ENCODE data around the gene SPIC.

The SPIC gene

DNA sequence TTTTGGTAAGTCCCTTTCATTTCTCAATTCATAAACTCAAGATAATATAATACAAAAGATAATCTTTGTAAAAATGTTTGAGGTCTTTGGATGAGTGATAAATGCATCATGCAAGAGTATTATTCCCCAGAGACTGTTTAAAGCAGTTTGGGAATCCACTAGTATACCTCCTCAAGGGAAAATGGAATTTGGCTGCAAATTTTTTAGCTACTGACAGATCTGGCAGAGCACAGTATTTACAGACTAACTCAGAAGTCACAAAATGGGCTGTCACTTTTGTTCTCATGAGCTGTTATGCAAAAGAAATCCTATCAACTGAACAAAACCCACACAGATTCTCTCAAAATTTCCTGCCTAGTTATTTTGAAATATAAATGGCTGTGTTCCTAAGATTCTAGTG is 9.9 kb downstream of the SPIC start:
- TF ChIP-seq, protein P1, sequence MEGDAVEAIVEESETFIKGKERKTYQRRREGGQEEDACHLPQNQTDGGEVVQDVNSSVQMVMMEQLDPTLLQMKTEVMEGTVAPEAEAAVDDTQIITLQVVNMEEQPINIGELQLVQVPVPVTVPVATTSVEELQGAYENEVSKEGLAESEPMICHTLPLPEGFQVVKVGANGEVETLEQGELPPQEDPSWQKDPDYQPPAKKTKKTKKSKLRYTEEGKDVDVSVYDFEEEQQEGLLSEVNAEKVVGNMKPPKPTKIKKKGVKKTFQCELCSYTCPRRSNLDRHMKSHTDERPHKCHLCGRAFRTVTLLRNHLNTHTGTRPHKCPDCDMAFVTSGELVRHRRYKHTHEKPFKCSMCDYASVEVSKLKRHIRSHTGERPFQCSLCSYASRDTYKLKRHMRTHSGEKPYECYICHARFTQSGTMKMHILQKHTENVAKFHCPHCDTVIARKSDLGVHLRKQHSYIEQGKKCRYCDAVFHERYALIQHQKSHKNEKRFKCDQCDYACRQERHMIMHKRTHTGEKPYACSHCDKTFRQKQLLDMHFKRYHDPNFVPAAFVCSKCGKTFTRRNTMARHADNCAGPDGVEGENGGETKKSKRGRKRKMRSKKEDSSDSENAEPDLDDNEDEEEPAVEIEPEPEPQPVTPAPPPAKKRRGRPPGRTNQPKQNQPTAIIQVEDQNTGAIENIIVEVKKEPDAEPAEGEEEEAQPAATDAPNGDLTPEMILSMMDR (IDR thresholded peaks at IDR 0.05; ENCODE audit: low read depth, low read length): no peak
- H3K4me3 ChIP-seq (ENCODE audit: low read depth, low read length): no peak overlapping the region
- no peak for DNase-seq (ENCODE audit: low read depth, low spot score)
- in situ Hi-C loops (cut with HindIII; ENCODE audit: low sequenced_read_pairs): no loop called here

DNA sequence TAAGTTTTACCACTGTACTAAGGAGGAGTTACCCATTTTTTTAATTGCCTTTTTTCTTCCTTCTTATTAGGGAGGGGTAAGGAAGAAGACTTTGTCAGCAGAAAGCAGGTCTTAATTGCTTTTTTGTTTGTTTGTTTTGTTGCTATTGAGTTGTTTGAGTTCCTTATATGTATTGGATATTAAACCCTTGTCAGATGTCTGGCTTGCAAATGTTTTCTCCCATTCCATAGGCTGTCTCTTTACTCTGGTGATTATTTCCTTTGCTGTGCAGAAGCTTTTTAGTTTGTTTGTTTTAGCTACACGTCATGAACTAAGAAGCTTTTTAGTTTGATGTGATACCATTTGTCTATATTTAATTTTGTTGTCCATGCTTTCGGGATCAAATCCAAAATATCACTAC is 13.3 kb downstream of the SPIC start:
- in situ Hi-C loops (cut with HindIII; ENCODE audit: low sequenced_read_pairs): no loop called here
- TF ChIP-seq, protein P1 (IDR thresholded peaks at IDR 0.05; ENCODE audit: low read depth, low read length): no peak
- no peak for DNase-seq (ENCODE audit: low read depth, low spot score)
- H3K4me3 ChIP-seq (ENCODE audit: low read depth, low read length): no peak overlapping the region

DNA sequence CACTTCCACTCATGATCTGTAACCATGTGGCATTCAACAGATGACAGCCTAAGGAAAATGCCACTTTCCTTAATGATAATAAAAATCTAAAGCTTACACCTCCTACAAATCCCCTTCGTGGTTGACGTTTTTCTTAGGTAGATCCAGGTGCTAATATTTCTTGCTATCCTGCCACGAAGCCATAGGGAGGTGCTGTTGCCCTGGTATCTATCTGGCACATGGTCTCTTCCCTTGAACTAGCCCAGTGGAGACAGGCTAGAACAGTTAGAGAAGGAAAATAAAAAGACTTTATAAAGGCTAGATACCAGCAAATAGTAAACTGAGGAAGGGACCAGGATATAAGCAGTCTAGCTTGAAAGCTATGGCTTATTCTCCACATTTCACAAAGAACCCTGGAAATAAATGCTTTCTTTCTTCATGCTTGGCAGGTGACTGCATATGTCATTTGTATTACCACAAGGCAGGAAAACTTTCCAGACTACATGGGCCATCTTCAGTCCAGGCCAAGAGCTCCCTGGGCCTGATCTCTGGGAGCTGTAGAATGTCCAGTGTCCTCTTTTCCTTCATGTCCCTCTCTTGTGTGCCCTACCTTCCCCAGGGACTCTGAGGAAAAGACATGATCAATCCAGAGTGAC is 15.3 kb downstream of the SPIC start:
- in situ Hi-C loops (cut with HindIII; ENCODE audit: low sequenced_read_pairs): no loop called here
- no peak for DNase-seq (ENCODE audit: low read depth, low spot score)

DNA sequence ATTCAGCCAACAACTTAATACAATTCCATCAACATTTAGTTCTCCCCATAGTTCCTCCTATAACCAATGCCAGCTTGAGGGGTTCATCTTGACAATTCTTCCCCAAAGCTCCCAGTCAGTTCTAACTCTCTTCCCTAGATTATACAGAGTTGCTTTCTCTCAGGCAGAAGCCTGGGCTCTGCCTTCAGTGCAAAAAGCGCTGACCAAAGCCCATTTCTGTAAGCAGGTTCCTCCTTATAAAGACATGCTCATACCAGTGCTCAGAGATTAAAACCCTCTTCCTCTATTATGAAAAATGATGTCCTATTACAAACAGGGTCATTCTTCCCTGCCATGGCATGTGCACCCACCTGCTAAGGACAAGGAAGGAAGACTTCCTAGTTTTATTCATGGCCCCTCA is 16.2 kb downstream of the SPIC start:
- TF ChIP-seq, protein P1 (IDR thresholded peaks at IDR 0.05; ENCODE audit: low read depth, low read length): no peak
- in situ Hi-C loops (cut with HindIII; ENCODE audit: low sequenced_read_pairs): no loop called here
- DNase-seq (ENCODE audit: low read depth, low spot score): no peak
- no peak overlapping the region for H3K4me3 ChIP-seq (ENCODE audit: low read depth, low read length)

More for the DNA sequence above, 15.3 kb downstream of the SPIC start:
- no peak overlapping the region for H3K4me3 ChIP-seq (ENCODE audit: low read depth, low read length)
- TF ChIP-seq, protein P1 (IDR thresholded peaks at IDR 0.05; ENCODE audit: low read depth, low read length): no peak

DNA sequence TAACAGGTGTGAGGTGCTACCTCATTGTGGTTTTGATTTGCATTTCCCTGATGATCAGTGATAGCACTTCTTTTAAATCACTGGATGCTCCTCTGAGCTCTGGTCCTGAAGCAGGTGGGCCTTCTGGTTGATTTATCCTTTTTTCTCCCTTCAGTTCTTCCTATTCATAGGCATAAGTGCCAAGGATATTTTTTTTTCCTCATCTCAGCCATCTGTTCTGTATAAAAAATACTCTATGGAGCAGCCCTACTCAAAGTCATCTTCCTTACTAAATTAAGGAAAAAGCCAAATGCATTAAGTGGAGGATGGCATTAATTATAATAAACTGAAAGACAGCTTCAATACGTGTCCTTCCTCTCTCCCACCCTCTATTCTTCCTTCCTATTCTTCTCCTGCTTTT is 18.4 kb downstream of the SPIC start:
- TF ChIP-seq, protein P1 (IDR thresholded peaks at IDR 0.05; ENCODE audit: low read depth, low read length): no peak
- in situ Hi-C loops (cut with HindIII; ENCODE audit: low sequenced_read_pairs): no loop called here
- H3K4me3 ChIP-seq (ENCODE audit: low read depth, low read length): no peak overlapping the region
- no peak for DNase-seq (ENCODE audit: low read depth, low spot score)

DNA sequence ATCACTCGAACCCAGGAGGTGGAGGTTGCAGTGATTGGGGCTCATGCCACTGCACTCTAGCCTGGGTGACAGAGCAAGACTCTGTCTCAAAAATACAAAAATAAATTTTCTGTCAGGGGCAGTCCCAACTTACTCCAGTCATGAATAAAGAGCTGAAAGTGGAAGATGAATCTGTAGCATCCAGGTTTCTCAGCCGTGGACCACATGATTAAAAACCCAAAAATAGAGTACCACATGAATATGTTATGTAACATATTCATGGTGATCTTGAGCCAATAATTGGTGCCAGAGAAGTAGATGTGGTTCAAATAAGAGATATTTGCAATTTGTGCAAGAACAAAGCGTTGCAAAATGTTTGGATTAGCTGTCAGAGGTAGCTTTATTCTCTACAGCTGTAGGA is 23.1 kb downstream of the SPIC start:
- in situ Hi-C loops (cut with HindIII; ENCODE audit: low sequenced_read_pairs): no loop called here
- no peak overlapping the region for H3K4me3 ChIP-seq (ENCODE audit: low read depth, low read length)
- no peak for DNase-seq (ENCODE audit: low read depth, low spot score)
- TF ChIP-seq, protein P1 (IDR thresholded peaks at IDR 0.05; ENCODE audit: low read depth, low read length): no peak

All from astrocyte of the spinal cord (primary cell).